HS-5 (cell line): ENCODE measurements around the gene NSG1.
"Not testable (repeated sequence)": the region's sequence is repeated elsewhere in the genome, so short reads cannot be mapped to it uniquely, and the experiment has no call there.

ENCODE experiments used
- DNase-seq: peaks from one replicate; pipeline ENCODE4 v3.0.0-alpha.2; 2012; ENCODE audit warnings: low read depth

Gene NSG1

DNA sequence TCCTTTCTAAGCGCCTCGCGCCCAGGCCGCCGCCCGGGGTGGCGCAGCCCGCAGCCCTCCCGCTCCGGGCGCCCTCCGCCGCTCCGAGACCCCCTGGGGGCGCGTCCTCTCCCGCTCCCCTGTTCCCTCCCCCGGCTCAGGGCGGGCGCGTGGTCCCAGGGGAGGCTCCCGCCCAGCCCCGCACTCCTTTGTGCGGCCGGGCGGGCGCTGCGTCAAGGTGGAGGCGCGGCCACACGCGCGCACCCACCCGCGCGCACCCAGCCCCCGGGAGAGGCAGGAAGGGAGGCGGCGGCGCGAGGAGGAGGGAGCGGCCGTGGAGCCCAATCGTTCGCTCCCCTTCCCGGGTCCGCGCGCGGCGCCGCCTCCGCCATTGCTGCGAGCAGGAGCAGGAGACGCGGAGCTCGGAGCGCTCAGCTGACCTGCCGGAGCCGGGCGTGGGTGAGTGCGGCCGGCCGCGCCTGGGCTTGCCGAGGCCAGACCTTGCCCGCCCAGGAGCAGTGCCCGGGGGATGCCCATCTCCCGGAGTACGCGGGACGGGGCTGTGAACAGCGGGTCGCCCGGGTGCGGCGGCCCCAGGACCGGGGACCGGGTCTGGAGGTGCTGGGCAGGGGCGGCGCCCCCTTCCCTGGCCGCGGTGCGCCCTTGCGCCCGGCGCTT is at the start of gene NSG1:
Gene NSG1, plus strand, starts transcription at position 367 of the 657 bp plus-strand sequence. CDS start 528 bp downstream, outside the sequence.
- DNase-seq: no peak

GRCh38 chr4:4338210-4339001 is 48.5 kb upstream of the NSG1 start:
- DNase-seq: no peak

DNA sequence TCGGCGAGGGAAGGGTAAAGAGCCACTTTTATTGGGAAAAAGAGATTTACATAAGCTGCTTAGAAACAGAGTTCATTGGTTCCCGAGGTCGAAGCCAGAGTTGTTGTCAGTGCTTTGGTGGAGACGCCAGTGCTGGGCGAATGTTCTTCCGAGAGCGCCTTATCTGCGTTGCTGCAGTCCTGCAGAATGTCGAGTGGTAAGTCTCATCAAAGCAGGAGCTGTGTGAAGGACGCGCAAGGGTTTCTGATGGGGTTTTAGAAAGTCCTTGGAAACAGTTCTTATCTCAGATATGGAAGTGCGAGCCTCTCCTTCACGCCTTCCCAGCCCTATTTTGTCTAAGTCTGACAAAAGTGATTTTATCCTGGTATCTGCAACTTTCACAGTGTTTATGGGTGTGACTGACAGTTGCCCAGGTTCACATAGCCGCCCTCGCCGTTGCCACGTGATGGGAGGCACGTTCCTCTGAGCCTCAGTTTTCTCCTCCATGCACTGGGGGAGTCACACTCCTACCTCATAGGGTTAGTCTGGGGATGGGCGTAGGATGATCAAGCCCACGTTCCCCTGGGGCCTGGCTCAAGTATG is 47.3 kb upstream of the NSG1 start:
- no peak for DNase-seq

DNA sequence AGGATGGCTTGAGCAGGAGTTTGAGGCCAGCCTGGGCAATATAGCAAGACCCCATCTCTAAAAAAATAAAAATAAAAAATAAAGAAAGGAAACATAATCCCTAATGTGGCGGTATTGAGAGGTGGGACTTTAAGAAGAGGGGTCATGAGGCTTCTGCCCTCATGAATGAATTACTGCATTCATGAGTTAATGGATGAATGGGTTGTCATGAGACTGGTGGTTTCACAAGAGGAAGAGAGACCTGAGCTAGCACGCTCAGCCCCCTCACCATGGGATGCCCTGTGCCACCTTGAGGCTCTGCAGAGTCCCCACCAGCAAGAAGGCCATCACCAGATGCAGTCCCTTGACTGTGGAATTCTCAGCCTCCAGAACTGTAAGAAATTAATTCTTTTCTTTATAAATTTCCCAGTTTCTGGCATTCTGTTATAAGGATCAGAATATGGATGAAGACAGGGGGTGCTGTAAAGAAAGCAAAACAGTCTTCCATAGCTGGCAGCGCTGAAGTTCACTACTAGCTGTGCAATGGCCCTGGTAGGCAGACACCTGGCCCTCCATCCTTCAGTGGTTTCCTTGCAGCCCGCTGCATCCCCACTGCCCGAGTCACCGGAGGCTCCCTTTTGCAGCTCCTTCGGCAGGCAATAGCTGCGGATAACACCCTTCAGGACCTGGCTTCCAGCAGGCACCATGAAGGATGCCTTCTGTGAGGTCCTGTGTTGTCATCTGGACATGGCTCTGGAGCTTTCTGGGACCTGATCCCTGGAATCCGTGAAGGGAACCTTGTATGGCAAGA is 44.8 kb upstream of the NSG1 start:
- no peak for DNase-seq

DNA sequence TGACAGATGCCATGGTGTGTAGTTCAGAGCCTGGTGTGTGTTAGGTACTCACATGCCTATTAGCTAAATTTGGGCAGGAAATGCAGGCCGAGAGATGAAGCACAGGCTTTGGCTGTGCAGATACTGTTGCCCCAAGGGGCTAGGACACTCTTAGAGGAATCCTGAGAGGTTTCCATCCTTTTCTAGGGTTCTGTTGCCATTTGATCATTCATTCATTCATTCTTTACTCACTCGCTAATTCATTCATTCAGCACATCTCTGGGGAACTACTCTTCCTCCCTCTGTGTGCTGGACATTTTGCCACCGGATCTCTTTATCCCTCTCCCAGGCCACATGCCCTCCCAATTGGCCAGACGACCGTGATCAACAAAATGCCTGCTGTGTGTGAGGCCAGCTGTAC is 43.9 kb upstream of the NSG1 start:
- DNase-seq: no peak

DNA sequence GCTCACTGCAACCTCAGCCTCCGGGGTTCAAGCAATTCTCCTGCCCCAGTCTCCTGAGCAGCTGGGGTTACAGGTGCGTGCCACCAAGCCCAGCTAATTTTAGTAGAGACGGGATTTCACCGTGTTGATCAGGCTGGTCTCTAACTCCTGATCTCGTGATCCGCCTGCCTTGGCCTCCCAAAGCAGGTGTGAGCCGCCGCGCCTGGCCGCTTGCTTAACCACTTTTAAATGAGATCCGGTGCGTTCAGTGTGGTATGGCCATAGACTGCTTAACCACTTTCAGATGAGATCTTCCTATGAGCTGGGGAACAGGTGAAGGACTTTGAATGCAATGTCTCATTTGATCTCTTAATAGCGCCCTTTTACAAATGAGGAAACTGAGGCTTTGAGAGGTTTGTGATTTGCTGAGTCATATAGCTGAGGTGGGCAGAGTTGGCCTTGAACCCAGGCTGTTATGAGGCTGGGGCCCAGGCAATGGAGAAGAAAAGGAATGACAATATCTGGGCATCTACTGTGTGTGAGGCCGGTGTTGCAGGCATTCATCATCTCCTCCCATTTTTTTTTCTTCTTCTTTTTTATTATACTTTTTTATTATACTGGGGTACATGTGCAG is 41.9 kb upstream of the NSG1 start:
- DNase-seq: no peak

DNA sequence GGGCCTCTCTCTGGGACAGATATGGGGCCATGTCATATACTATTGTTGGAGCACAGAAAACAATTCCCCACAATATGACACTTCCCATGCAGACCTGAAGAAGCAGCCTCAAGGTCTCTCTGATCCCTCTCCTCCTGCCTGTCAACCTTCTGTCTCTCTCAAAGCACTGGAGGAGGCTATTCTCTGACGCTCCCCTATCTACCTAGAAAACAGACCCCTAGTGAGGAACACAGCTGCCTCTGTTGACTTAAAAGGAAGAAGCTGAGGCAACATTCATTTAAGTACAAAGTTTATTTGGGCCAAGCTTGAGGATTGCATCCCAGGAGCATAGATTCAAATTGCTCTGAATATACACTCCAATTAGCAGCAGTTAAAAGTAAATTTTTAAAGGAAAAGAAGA is 39.3 kb upstream of the NSG1 start:
- no peak for DNase-seq

DNA sequence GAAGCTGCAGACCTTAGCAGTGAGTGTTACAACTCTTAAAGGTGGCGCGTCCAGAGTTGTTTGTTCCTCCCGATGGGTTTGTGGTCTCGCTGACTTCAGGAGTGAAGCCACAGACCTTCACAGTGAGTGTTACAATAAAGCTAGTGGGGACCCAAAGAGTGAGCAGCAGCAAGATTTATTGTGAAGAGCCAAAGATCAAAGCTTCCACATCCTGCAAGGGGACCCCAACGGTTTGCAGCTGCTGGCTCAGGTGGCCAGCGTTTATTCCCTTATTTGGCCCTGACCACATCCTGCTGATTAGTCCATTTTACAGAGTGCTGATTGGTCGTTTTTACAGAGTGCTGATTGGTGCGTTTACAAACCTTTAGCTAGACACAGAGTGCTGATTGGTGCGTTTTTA is 38.3 kb upstream of the NSG1 start:
- DNase-seq: not testable (repeated sequence)

GRCh38 chr4:4349867-4350266 is 37.0 kb upstream of the NSG1 start:
- no peak for DNase-seq

DNA sequence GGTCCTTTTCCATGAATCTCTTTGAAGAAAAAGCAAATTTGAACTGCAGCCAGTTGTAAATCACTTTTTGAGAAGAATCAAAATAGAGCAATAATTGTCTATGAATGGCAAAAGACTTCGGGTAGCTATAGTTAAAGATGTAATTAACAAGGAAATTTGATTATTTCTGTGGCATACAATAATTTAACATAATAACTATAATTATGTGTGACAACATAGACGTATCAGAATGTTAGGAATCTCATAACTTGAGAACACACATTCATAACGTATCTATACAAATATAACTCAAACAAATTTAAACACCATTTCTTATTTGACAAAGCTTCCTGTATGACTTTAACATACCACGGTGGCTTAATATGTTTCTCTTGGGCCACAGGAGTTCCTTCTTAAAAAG is 36.0 kb upstream of the NSG1 start:
- DNase-seq: no peak

- DNase-seq: no peak
Observed at GRCh38 chr4:4355302-4355701, 31.6 kb upstream of the NSG1 start.

- no peak for DNase-seq
Observed at GRCh38 chr4:4356106-4357041, 30.5 kb upstream of the NSG1 start.

GRCh38 chr4:4358093-4358854 is 28.6 kb upstream of the NSG1 start:
- no peak for DNase-seq

- DNase-seq: no peak
Observed at GRCh38 chr4:4361883-4362282, 25.0 kb upstream of the NSG1 start.

- no peak for DNase-seq
Observed at GRCh38 chr4:4362991-4363697, 23.8 kb upstream of the NSG1 start.

DNA sequence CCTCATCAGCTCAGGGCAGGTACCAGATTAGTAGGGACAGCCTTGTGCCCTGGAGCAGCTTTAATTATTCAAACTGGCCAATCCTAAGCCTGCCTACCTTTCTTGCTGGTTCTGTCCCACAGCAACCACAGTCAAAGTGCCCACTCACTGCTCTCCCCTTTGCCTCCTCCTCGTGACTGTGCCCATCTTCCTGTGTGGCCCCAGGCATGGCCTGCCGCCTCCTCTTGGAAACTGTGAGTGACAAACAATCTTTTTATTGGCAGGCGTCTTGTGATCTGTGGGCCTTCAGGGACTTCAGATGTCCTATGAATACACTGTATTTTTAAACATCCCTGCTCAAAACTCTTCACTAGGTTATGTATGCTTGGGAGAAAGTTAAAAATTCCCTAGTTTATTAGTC is 22.8 kb upstream of the NSG1 start:
- no peak for DNase-seq

DNA sequence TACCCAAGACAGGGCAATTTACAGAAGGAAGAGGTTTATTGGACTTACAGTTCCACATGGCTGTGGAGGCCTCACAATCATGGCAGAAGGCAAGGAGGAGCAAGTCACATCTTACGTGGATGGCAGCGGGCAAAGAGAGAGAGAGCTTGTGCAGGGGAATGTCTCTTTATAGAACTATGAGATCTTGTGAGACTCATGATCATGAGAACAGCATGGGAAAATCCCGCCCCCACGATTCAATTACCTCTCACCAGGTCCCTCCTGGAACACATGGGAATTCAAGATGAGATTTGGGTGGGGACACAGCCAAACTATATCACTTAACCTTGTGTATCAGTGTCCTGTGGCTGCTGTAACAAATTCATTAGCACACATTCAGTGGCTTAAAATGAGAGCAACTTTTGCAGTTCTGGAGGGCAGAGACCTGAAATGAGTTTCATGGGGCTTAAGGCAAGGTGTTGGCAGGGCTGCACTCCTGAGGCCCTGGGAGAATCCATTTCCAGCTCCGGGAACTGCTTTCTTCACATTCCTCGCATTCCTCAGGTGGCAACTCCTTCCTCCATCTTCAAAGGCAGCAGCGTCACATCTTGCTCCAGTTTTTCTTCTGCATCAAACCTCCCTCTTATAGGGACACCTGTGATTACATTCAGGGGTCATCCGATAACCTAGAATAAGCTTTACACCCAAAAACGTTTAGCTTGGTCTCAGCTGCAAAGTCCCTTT is 22.3 kb upstream of the NSG1 start:
- no peak for DNase-seq

DNA sequence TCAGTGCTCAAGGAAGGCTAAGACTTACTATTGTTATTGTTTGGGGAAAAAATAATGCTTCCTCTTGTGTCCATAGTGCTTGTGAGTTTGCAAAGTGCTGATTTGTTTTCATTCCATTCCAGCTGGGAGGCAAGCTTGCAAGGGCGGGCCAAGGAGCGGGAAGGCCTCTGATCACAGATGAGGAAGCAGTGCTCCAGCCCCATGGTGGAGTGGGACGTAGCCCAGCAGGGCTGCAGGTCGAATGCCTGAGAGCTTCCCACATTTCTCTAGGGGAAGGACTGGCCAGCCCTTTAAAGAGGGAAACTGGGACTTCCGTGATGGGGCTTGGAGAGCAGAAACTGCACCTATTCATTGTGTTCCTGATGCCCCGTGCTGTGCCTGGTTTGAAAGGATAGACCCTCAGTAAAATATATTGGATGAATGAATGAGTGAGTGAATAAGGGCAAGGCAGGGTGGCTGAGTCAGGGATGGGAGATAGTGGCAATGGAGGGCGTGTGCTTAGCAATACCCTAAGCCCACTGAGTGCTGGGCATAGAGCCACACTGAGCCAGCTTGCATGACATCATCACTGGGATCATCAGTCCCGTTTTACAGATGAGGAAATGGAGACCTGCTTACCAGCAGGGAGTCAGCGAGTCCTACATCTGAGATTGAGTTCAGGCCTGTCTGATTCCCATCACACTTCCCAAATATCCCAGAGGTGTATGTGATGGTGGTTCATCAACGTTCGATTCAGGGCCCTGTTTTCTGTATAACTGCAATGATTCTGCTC is 17.9 kb upstream of the NSG1 start:
- no peak for DNase-seq
